Measurements from ENCODE around the gene MMP24OS. TPM values are rescaled to one million over a fixed set of nuclear protein-coding genes. Genes with fewer than 3 reads are reported as not detected.

MMP24OS gene
- total RNA-seq, 1 experiment from 2014 or later = 7.4 TPM

- DNase-seq = no peak
- Histone ChIP-seq H3K4me3 (ENCODE audit: insufficient read depth, low read depth, low read length) (no peak overlapping the region), H3K27me3 (ENCODE audit: control insufficient read depth, insufficient read depth, low read length) (no peaks in the 10 kb centered on the region), H3K36me3 (replicated peaks; ENCODE audit: control insufficient read depth, insufficient read depth, low read length) (peaks cover 33% of the 10 kb centered on the region)
Observed at GRCh38 chr20:35279533-35280174, 1.7 kb upstream of the MMP24OS start.

GRCh38 chr20:35279040-35279439 is 1.1 kb upstream of the MMP24OS start:
- peak; percentile 21 for DNase-seq
- H3K36me3 ChIP-seq (replicated peaks; ENCODE audit: control insufficient read depth, insufficient read depth, low read length) = peaks cover 33% of the 10 kb centered on the region
- no peak overlapping the region for H3K4me3 ChIP-seq (ENCODE audit: insufficient read depth, low read depth, low read length)
- H3K27me3 ChIP-seq (ENCODE audit: control insufficient read depth, insufficient read depth, low read length) = no peaks in the 10 kb centered on the region

GRCh38 chr20:35277127-35277526 is 795 bp downstream of the MMP24OS start:
- no peak for DNase-seq
- Histone ChIP-seq H3K36me3 (replicated peaks; ENCODE audit: control insufficient read depth, insufficient read depth, low read length) (peaks cover 29% of the 10 kb centered on the region), H3K4me3 (ENCODE audit: insufficient read depth, low read depth, low read length) (peak overlapping the region; percentile 76), H3K27me3 (ENCODE audit: control insufficient read depth, insufficient read depth, low read length) (no peaks in the 10 kb centered on the region)

GRCh38 chr20:35276408-35276807 is 1.5 kb downstream of the MMP24OS start:
- H3K27me3 ChIP-seq (ENCODE audit: control insufficient read depth, insufficient read depth, low read length) = no peaks in the 10 kb centered on the region
- DNase-seq = no peak
- H3K36me3 ChIP-seq (replicated peaks; ENCODE audit: control insufficient read depth, insufficient read depth, low read length) = peaks cover 26% of the 10 kb centered on the region
- no peak overlapping the region for H3K4me3 ChIP-seq (ENCODE audit: insufficient read depth, low read depth, low read length)

- H3K36me3 ChIP-seq (replicated peaks; ENCODE audit: control insufficient read depth, insufficient read depth, low read length) = peaks cover 23% of the 10 kb centered on the region
- H3K27me3 ChIP-seq (ENCODE audit: control insufficient read depth, insufficient read depth, low read length) = no peaks in the 10 kb centered on the region
- H3K4me3 ChIP-seq (ENCODE audit: insufficient read depth, low read depth, low read length) = no peak overlapping the region
- no peak for DNase-seq
Observed at GRCh38 chr20:35275741-35276251, 2.1 kb downstream of the MMP24OS start.

- Histone ChIP-seq H3K27me3 (ENCODE audit: control insufficient read depth, insufficient read depth, low read length) (no peaks in the 10 kb centered on the region), H3K4me3 (ENCODE audit: insufficient read depth, low read depth, low read length) (no peak overlapping the region), H3K36me3 (replicated peaks; ENCODE audit: control insufficient read depth, insufficient read depth, low read length) (peaks cover 9% of the 10 kb centered on the region)
- DNase-seq = no peak
Observed at GRCh38 chr20:35274172-35275092, 3.5 kb downstream of the MMP24OS start.

GRCh38 chr20:35273449-35274171 is 4.3 kb downstream of the MMP24OS start:
- no peaks in the 10 kb centered on the region for H3K27me3 ChIP-seq (ENCODE audit: control insufficient read depth, insufficient read depth, low read length)
- H3K4me3 ChIP-seq (ENCODE audit: insufficient read depth, low read depth, low read length) = no peak overlapping the region
- peak; percentile 79 for DNase-seq
- H3K36me3 ChIP-seq (replicated peaks; ENCODE audit: control insufficient read depth, insufficient read depth, low read length) = peaks cover 1% of the 10 kb centered on the region

- Histone ChIP-seq H3K27me3 (ENCODE audit: control insufficient read depth, insufficient read depth, low read length) (no peaks in the 10 kb centered on the region), H3K4me3 (ENCODE audit: insufficient read depth, low read depth, low read length) (no peak overlapping the region), H3K36me3 (replicated peaks; ENCODE audit: control insufficient read depth, insufficient read depth, low read length) (no peaks in the 10 kb centered on the region; the same call in none of the 2 replicates)
- DNase-seq = no peak
Observed at GRCh38 chr20:35271904-35272303, 6.0 kb downstream of the MMP24OS start.

- Histone ChIP-seq H3K36me3 (replicated peaks; ENCODE audit: control insufficient read depth, insufficient read depth, low read length) (no peaks in the 10 kb centered on the region; the same call in none of the 2 replicates), H3K27me3 (ENCODE audit: control insufficient read depth, insufficient read depth, low read length) (no peaks in the 10 kb centered on the region), H3K4me3 (ENCODE audit: insufficient read depth, low read depth, low read length) (no peak overlapping the region)
- DNase-seq = peak; percentile 40
Observed at GRCh38 chr20:35271073-35271882, 6.6 kb downstream of the MMP24OS start.

GRCh38 chr20:35270021-35270902 is 7.7 kb downstream of the MMP24OS start:
- no peaks in the 10 kb centered on the region for H3K27me3 ChIP-seq (ENCODE audit: control insufficient read depth, insufficient read depth, low read length)
- no peak overlapping the region for H3K4me3 ChIP-seq (ENCODE audit: insufficient read depth, low read depth, low read length)
- H3K36me3 ChIP-seq (replicated peaks; ENCODE audit: control insufficient read depth, insufficient read depth, low read length) = no peaks in the 10 kb centered on the region; the same call in none of the 2 replicates
- DNase-seq = no peak

- Histone ChIP-seq H3K27me3 (ENCODE audit: control insufficient read depth, insufficient read depth, low read length) (no peaks in the 10 kb centered on the region), H3K4me3 (ENCODE audit: insufficient read depth, low read depth, low read length) (no peak overlapping the region), H3K36me3 (replicated peaks; ENCODE audit: control insufficient read depth, insufficient read depth, low read length) (no peaks in the 10 kb centered on the region; the same call in none of the 2 replicates)
- peak; percentile 95 for DNase-seq
Observed at GRCh38 chr20:35269055-35269781, 8.7 kb downstream of the MMP24OS start.

- H3K36me3 ChIP-seq (replicated peaks; ENCODE audit: control insufficient read depth, insufficient read depth, low read length) = no peaks in the 10 kb centered on the region; the same call in none of the 2 replicates
- no peak overlapping the region for H3K4me3 ChIP-seq (ENCODE audit: insufficient read depth, low read depth, low read length)
- DNase-seq = peak; percentile 37
- no peaks in the 10 kb centered on the region for H3K27me3 ChIP-seq (ENCODE audit: control insufficient read depth, insufficient read depth, low read length)
Observed at GRCh38 chr20:35267092-35267491, 10.8 kb downstream of the MMP24OS start.
